WI38 (cell line): Measurements from ENCODE around the gene CNGA4.
"Not testable (repeated sequence)": the region's sequence is repeated elsewhere in the genome, so short reads cannot be mapped to it uniquely, and the experiment has no call there.

Source experiments
- H3K4me3 ChIP-seq: 2 replicates; pipeline ENCODE4 v1.5.1; 2011; ENCODE audit warnings: low read depth, mild to moderate bottlenecking, control low read depth, low read length
- TF ChIP-seq, protein P1 (sequence below): IDR thresholded peaks from 2 replicates; pipeline ENCODE4 v1.5.1; 2012; ENCODE audit warnings: low read depth, mild to moderate bottlenecking, control low read depth, low read length

CNGA4 gene

GRCh38 chr11:6237266-6237665 lies 1.6 kb upstream of the CNGA4 start:
- TF ChIP-seq, protein P1, sequence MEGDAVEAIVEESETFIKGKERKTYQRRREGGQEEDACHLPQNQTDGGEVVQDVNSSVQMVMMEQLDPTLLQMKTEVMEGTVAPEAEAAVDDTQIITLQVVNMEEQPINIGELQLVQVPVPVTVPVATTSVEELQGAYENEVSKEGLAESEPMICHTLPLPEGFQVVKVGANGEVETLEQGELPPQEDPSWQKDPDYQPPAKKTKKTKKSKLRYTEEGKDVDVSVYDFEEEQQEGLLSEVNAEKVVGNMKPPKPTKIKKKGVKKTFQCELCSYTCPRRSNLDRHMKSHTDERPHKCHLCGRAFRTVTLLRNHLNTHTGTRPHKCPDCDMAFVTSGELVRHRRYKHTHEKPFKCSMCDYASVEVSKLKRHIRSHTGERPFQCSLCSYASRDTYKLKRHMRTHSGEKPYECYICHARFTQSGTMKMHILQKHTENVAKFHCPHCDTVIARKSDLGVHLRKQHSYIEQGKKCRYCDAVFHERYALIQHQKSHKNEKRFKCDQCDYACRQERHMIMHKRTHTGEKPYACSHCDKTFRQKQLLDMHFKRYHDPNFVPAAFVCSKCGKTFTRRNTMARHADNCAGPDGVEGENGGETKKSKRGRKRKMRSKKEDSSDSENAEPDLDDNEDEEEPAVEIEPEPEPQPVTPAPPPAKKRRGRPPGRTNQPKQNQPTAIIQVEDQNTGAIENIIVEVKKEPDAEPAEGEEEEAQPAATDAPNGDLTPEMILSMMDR: no peak
- no peak overlapping the region for H3K4me3 ChIP-seq

- H3K4me3 ChIP-seq: no peak overlapping the region
- TF ChIP-seq, protein P1: no peak
These were observed 1.1 kb upstream of the CNGA4 start for GRCh38 chr11:6237761-6238302.

DNA sequence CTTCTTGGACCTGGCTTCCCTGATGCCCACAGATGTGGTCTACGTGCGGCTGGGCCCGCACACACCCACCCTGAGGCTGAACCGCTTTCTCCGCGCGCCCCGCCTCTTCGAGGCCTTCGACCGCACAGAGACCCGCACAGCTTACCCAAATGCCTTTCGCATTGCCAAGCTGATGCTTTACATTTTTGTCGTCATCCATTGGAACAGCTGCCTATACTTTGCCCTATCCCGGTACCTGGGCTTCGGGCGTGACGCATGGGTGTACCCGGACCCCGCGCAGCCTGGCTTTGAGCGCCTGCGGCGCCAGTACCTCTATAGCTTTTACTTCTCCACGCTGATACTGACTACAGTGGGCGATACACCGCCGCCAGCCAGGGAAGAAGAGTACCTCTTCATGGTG lies 1.2 kb downstream of the CNGA4 start:
- TF ChIP-seq, protein P1: no peak
- H3K4me3 ChIP-seq: no peak overlapping the region

DNA sequence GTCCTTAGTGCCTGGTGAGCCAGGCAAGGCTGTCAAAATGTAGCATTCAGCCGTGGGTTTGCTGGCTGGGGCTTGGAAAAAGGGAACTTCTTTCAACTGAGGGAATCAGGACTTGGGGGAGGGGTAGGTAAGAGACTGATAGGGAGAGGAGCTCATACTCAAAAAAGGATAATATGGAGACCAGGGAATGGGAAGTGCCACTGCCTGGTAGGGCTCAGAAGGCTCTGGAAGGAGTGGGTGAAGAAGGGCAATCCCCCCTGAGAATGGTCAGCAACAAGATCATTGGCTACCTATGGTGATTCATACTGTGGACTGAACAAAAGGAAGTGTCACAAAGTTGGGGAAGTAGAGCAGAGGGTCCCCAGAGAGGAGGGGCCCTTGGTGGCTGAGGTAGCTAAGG lies 1.9 kb downstream of the CNGA4 start:
- TF ChIP-seq, protein P1: no peak
- no peak overlapping the region for H3K4me3 ChIP-seq

DNA sequence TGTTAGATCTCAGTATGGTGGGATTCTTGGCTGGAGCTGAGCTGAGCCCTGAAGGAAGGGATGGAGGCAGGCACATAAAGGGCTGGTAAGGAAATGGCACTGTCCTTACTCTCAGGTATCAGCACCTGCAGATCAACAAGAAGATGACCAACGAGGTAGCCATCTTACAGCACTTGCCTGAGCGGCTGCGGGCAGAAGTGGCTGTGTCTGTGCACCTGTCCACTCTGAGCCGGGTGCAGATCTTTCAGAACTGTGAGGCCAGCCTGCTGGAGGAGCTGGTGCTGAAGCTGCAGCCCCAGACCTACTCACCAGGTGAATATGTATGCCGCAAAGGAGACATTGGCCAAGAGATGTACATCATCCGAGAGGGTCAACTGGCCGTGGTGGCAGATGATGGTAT lies 2.4 kb downstream of the CNGA4 start:
- TF ChIP-seq, protein P1: no peak
- H3K4me3 ChIP-seq: no peak overlapping the region

- TF ChIP-seq, protein P1: no peak
- H3K4me3 ChIP-seq: no peak overlapping the region
These were observed 6.6 kb downstream of the CNGA4 start for GRCh38 chr11:6245536-6245935.

DNA sequence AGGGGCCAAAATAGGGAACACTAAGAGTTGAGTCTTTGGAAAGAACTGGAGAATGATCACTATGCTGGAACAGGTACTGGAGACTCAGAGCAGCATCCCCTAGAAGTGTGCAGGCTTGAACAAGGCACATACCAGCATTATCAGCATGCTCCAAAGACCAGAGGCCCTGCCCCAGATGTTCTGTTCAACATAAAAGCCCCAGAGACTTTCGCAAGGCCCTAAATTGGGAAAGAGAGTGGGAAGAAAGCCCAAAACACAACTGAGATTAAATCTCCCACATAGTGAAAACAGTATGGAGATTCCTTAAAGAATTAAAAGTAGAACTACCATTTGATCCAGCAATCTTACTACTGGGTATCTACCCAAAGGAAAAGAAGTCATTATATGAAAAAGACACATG lies 9.4 kb downstream of the CNGA4 start:
- TF ChIP-seq, protein P1: no peak
- no peak overlapping the region for H3K4me3 ChIP-seq

- not testable (repeated sequence) for H3K4me3 ChIP-seq
These were observed 10.0 kb downstream of the CNGA4 start for GRCh38 chr11:6248897-6249296.
